ENCODE results near the gene ZCCHC10. TPM values are rescaled to one million over a fixed set of nuclear protein-coding genes. Genes with fewer than 3 reads are reported as not detected.
A peak's percentile ranks its signal among the peaks of the same experiment; 100 is the strongest.
"Not testable (repeated sequence)": the region's sequence is repeated elsewhere in the genome, so short reads cannot be mapped to it uniquely, and the experiment has no call there.

Gene ZCCHC10
- total RNA-seq, 2 experiments from 2014 or later = 24.7 to 32.0 TPM

DNA sequence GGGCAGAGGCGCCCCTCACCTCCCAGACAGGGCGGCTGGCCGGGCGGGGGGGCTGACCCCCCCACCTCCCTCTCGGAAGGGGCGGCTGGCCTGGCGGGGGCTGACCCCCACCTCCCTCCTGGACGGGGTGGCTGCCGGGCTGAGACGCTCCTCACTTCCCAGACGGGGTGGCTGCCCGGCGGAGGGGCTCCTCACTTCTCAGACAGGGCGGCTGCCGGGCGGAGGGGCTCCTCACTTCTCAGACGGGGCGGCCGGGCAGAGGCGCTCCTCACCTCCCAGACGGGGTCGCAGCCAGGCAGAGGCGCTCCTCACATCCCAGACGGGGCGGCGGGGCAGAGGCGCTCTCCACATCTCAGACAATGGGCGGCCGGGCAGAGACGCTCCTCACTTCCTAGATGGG, 43.4 kb downstream of the ZCCHC10 start:
- ATAC-seq; DNase-seq; H3K9me3 Mint-ChIP-seq (ENCODE audit: low read depth); H3K27ac Mint-ChIP-seq; H3K4me3 Mint-ChIP-seq; H3K27me3 Mint-ChIP-seq; H3K36me3 Mint-ChIP-seq; CTCF ChIA-PET; H3K4me1 Mint-ChIP-seq: not testable (repeated sequence)

DNA sequence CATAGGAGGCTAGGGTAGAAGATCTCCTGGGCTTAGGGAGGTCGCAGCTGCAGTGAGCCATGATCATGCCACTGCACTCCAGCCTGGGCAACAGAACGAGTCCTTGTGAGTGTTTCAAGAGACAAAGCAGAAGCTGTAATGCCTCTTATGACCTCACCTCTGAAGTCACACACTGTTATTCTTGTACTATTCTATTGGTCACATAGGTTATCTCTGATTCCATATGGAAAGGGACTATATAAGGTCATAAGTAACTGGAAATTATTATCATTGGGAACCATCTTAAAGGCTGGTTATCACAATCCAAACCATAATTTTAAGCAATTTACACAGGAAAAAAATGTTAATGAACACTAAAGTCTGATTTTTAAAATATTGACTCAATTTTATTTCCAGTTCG, 45.1 kb downstream of the ZCCHC10 start:
- H3K9me3 Mint-ChIP-seq (ENCODE audit: low read depth) = peaks cover 1% of the 10 kb centered on the region
- peaks cover 3% of the 10 kb centered on the region for H3K27me3 Mint-ChIP-seq
- no peak for DNase-seq
- H3K27ac Mint-ChIP-seq = no peak overlapping the region
- CTCF ChIA-PET = no interaction called here
- no peak overlapping the region for H3K4me3 Mint-ChIP-seq
- H3K4me1 Mint-ChIP-seq = no peaks in the 10 kb centered on the region
- no peak for ATAC-seq
- H3K36me3 Mint-ChIP-seq = peaks cover 2% of the 10 kb centered on the region

- ATAC-seq (no peak), DNase-seq (no peak)
- Mint-ChIP-seq H3K27ac (no peak overlapping the region), H3K4me1 (no peaks in the 10 kb centered on the region), H3K9me3 (ENCODE audit: low read depth) (peaks cover 1% of the 10 kb centered on the region), H3K36me3 (peaks cover 2% of the 10 kb centered on the region), H3K4me3 (no peak overlapping the region), H3K27me3 (peaks cover 5% of the 10 kb centered on the region)
- CTCF ChIA-PET = no interaction called here
Measured at GRCh38 chr5:132979976-132980375, 46.4 kb downstream of the ZCCHC10 start.

GRCh38 chr5:132979367-132979940, 46.9 kb downstream of the ZCCHC10 start:
- Mint-ChIP-seq H3K4me1 (no peaks in the 10 kb centered on the region), H3K36me3 (peaks cover 2% of the 10 kb centered on the region), H3K9me3 (ENCODE audit: low read depth) (peaks cover 1% of the 10 kb centered on the region), H3K27me3 (peaks cover 5% of the 10 kb centered on the region), H3K27ac (no peak overlapping the region), H3K4me3 (no peak overlapping the region)
- ATAC-seq (no peak), DNase-seq (no peak)
- CTCF ChIA-PET = no interaction called here

- H3K36me3 Mint-ChIP-seq = peaks cover 2% of the 10 kb centered on the region
- H3K27ac Mint-ChIP-seq = no peak overlapping the region
- H3K9me3 Mint-ChIP-seq (ENCODE audit: low read depth) = peaks cover 1% of the 10 kb centered on the region
- peaks cover 5% of the 10 kb centered on the region for H3K27me3 Mint-ChIP-seq
- DNase-seq (no peak), ATAC-seq (no peak)
- H3K4me1 Mint-ChIP-seq = no peaks in the 10 kb centered on the region
- no peak overlapping the region for H3K4me3 Mint-ChIP-seq
- CTCF ChIA-PET = interaction anchor here (0.7 to 2.1 kb wide), 2 partner anchors 15 to 1142 kb away, joined by 3 to 4 read pairs; no protein-coding TSS in a partner anchor
Measured at GRCh38 chr5:132976852-132977251, 49.5 kb downstream of the ZCCHC10 start.

- H3K27me3 Mint-ChIP-seq; H3K4me1 Mint-ChIP-seq; H3K4me3 Mint-ChIP-seq; H3K27ac Mint-ChIP-seq; H3K9me3 Mint-ChIP-seq (ENCODE audit: low read depth); ATAC-seq; H3K36me3 Mint-ChIP-seq; CTCF ChIA-PET; DNase-seq: not testable (repeated sequence)
Measured at GRCh38 chr5:132972436-132972828, 53.9 kb downstream of the ZCCHC10 start.

- Mint-ChIP-seq H3K9me3 (ENCODE audit: low read depth) (peaks cover 1% of the 10 kb centered on the region), H3K27me3 (peaks cover 2% of the 10 kb centered on the region), H3K4me3 (no peak overlapping the region), H3K36me3 (no peaks in the 10 kb centered on the region), H3K4me1 (no peaks in the 10 kb centered on the region), H3K27ac (no peak overlapping the region)
- DNase-seq (no peak), ATAC-seq (no peak)
- CTCF ChIA-PET = no interaction called here
Measured at GRCh38 chr5:132971483-132972435, 54.6 kb downstream of the ZCCHC10 start.

DNA sequence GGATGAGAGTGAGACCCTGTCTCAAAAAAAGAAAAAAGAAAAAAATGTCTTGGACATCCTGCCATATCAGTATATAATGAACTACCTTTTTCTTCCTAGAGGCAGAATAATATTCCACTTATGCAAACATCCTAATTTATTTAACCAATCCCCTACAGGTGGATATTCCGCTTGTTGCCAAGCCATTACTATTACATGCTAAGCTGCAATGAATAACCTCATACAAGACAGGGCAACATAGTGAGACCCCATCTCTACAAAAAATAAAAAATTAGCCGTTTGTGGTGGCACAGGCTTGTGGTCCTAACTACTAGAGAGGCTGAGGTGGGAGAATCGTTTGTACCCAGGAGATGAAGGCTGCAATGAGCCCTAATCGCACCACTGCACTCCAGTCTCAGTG, 61.2 kb downstream of the ZCCHC10 start:
- Mint-ChIP-seq H3K27me3 (no peaks in the 10 kb centered on the region), H3K4me3 (no peak overlapping the region), H3K27ac (no peak overlapping the region), H3K36me3 (peaks cover 7% of the 10 kb centered on the region), H3K9me3 (ENCODE audit: low read depth) (no peaks in the 10 kb centered on the region), H3K4me1 (peaks cover 20% of the 10 kb centered on the region)
- CTCF ChIA-PET = no interaction called here
- no peak for DNase-seq
- ATAC-seq = no peak

DNA sequence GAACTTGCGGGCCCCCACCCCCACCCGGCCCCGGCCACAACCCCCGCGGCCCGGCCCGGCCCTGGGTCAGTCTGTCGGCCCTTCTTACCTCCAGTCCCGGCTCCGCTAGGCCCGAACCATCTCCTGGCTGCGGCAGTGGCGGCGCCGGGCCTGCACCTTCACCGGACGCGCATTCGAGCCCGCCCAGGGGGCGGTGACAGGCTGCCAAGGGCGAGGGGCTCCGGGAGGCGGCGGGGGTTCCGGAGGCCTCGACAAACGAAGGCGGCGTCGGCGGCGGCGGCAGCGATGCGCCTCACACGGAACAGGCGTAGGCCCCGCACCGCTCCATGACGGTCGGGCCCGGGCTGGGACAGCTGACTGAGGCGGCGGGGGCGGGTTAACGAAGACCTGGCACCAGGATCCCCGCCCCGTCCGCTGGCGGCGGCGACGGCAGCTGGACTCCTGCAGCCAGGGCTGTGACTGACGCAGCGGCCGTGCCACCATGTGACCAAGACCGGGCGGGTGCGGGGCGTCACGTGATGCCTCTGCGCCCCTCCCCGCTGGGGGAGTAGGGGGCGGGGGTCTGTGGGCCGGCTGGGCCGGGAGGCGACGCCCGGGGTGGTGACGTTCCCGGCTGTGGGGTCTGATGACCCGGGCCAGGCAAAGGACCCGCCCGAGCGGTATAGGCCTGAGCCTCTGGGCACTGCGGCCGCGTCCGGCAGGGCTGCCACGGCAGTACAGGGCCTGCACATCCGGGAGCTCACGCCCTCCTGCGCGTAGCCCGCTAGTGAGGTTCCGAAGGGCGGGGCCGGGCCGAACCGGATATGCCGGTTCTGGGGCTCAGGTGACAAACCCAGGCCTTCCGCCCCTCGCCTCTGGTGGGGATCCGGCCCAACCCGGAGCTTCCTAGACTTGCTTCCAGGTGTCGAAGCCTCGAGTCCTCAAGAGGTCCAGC, 62.9 kb downstream of the ZCCHC10 start, which contains the start of gene AFF4:
Gene AFF4, minus strand, starts transcription at position 464 of the 934 bp plus-strand sequence. CDS start 26,445 bp downstream, outside the sequence.
- peak; percentile 94 for DNase-seq
- no peaks in the 10 kb centered on the region for H3K27me3 Mint-ChIP-seq
- peaks cover 17% of the 10 kb centered on the region for H3K36me3 Mint-ChIP-seq
- ATAC-seq = peak; percentile 90
- H3K4me1 Mint-ChIP-seq = peaks cover 23% of the 10 kb centered on the region
- CTCF ChIA-PET = interaction anchor here (0.7 to 1.7 kb wide), 5 partner anchors 10 to 802 kb away, joined by 3 to 5 read pairs (median 3); no protein-coding TSS in a partner anchor
- peak within 1 kb of the TSS; percentile 92 for H3K4me3 Mint-ChIP-seq
- H3K9me3 Mint-ChIP-seq (ENCODE audit: low read depth) = no peaks in the 10 kb centered on the region
- peak within 1 kb of the TSS; percentile 97 for H3K27ac Mint-ChIP-seq

- no peaks in the 10 kb centered on the region for H3K9me3 Mint-ChIP-seq (ENCODE audit: low read depth)
- DNase-seq = peak; percentile 44
Measured at GRCh38 chr5:132962429-132963021, 63.8 kb downstream of the ZCCHC10 start.

DNA sequence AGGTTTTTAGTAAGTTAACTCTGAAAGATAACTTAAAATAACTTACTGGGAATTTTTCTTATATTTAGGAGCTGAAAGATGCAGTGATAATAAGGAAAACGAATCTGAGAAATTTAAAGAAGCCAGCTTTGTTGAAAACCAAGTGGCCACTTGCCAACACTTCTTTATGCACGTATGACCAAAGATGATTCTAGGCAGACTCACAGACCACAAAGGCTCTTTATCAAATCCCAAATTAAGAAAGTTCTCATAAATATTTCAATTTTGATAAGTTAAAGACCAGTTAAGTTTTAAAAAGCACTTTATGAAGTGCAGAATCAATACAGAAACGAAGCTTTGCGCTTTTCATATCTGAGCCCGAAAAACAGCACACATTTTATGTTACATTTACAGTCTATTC, 64.5 kb downstream of the ZCCHC10 start:
- DNase-seq = no peak
- no peaks in the 10 kb centered on the region for H3K27me3 Mint-ChIP-seq
- no peaks in the 10 kb centered on the region for H3K9me3 Mint-ChIP-seq (ENCODE audit: low read depth)
- H3K4me3 Mint-ChIP-seq = peak overlapping the region; percentile 92
- H3K36me3 Mint-ChIP-seq = peaks cover 19% of the 10 kb centered on the region
- H3K27ac Mint-ChIP-seq = peak overlapping the region; percentile 97
- CTCF ChIA-PET = interaction anchor here (0.8 to 1.7 kb wide), 5 partner anchors 11 to 1260 kb away, joined by 3 to 5 read pairs (median 3); no protein-coding TSS in a partner anchor
- no peak for ATAC-seq
- peaks cover 23% of the 10 kb centered on the region for H3K4me1 Mint-ChIP-seq

More at GRCh38 chr5:132962429-132963021, 63.8 kb downstream of the ZCCHC10 start:
- Mint-ChIP-seq H3K36me3 (peaks cover 19% of the 10 kb centered on the region), H3K27me3 (no peaks in the 10 kb centered on the region), H3K27ac (peak overlapping the region; percentile 97), H3K4me1 (peaks cover 23% of the 10 kb centered on the region), H3K4me3 (peak overlapping the region; percentile 92)
- CTCF ChIA-PET = interaction anchor here (0.5 to 1.7 kb wide), 6 partner anchors 9 to 981 kb away, joined by 3 to 5 read pairs (median 3); no protein-coding TSS in a partner anchor
- ATAC-seq = no peak

DNA sequence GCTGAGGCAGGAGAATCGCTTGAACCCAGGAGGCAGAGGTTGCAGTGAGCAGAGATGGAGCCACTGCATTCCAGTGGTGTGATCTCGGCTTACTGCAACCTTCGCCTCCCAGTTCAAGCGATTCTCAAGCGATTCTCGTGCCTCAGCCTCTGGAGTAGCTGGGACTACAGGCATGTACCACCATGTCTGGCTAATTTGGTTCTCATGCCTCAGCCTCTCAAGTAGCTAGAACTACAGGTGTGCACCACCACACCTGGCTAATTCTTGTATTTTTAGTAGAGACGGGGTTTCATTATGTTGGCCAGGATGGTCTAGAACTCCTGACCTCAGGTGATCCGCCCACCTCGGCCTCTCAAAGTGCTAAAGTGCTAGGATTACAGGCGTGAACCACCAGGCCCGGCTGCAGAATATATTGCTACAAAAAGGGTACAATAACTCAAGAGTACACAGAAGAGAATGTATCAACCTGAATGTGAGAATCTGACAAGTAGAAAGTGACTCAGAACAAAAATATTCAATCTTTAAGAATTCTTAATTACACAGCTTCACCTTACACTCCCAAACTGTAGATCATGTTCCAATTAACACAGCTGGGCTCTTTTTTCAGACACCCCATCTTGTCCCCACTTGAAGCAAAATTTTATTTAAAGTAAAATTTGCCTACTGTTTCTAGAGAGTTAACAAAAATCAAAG, 65.1 kb downstream of the ZCCHC10 start:
- CTCF ChIA-PET = interaction anchor here (0.8 to 1.7 kb wide), 4 partner anchors 10 to 1261 kb away, joined by 3 to 5 read pairs (median 4); no protein-coding TSS in a partner anchor
- DNase-seq; H3K9me3 Mint-ChIP-seq (ENCODE audit: low read depth); H3K27me3 Mint-ChIP-seq; ATAC-seq: not testable (repeated sequence)
- H3K4me3 Mint-ChIP-seq = peak overlapping the region; percentile 92
- peaks cover 19% of the 10 kb centered on the region for H3K36me3 Mint-ChIP-seq
- H3K4me1 Mint-ChIP-seq = peaks cover 23% of the 10 kb centered on the region
- H3K27ac Mint-ChIP-seq = peak overlapping the region; percentile 97
